Endodermal cell (in vitro differentiated cells): ENCODE measurements around the gene NHLRC3. TPM values are rescaled to one million over a fixed set of nuclear protein-coding genes. Genes with fewer than 3 reads are reported as not detected.

Experiments
- DNase-seq: peaks from one replicate; pipeline ENCODE4 v3.0.0-alpha.2; 2017
- H3K27ac ChIP-seq: 2 replicates; pipeline ENCODE4 v1.5.1; 2013; ENCODE audit warnings: mild to moderate bottlenecking, low read depth, low read length, moderate library complexity
- H3K27me3 ChIP-seq: 2 replicates; pipeline ENCODE4 v1.6.1; 2013; ENCODE audit warnings: mild to moderate bottlenecking, low read length, moderate library complexity; ENCODE audit not compliant: insufficient read depth, control insufficient read depth, poor library complexity, severe bottlenecking
- H3K36me3 ChIP-seq: 2 replicates; pipeline ENCODE4 v1.7.0; 2013; ENCODE audit warnings: mild to moderate bottlenecking, low read length, moderate library complexity; ENCODE audit not compliant: control insufficient read depth, insufficient read depth
- H3K4me1 ChIP-seq: one replicate; pipeline ENCODE4 v1.7.0; 2013; ENCODE audit warnings: low read length; ENCODE audit not compliant: control insufficient read depth, insufficient read depth
- H3K4me3 ChIP-seq: 2 replicates; pipeline ENCODE4 v1.5.1; 2013; ENCODE audit warnings: mild to moderate bottlenecking, low read length, moderate library complexity
- H3K9ac ChIP-seq: 2 replicates; pipeline ENCODE4 v1.6.1; 2013; ENCODE audit warnings: mild to moderate bottlenecking, low read length, moderate library complexity; ENCODE audit not compliant: poor library complexity, severe bottlenecking; ENCODE audit errors: extremely low read depth
- H3K9me3 ChIP-seq: 2 replicates; pipeline ENCODE4 v1.6.1; 2013; ENCODE audit warnings: mild to moderate bottlenecking, low read length, moderate library complexity; ENCODE audit not compliant: control insufficient read depth
- H3K27ac Mint-ChIP-seq: 2 replicates; pipeline ENCODE4 v1.8.0; 2020; ENCODE audit warnings: mixed read lengths
- H3K27me3 Mint-ChIP-seq: 2 replicates; pipeline ENCODE4 v1.8.0; 2021; ENCODE audit warnings: mild to moderate bottlenecking, mixed read lengths; ENCODE audit not compliant: insufficient read depth
- H3K36me3 Mint-ChIP-seq: 2 replicates; pipeline ENCODE4 v1.8.0; 2020; ENCODE audit warnings: low read depth, mixed read lengths
- H3K4me1 Mint-ChIP-seq: 2 replicates; pipeline ENCODE4 v1.8.0; 2020; ENCODE audit warnings: mixed read lengths
- H3K4me3 Mint-ChIP-seq: 2 replicates; pipeline ENCODE4 v1.8.0; 2020; ENCODE audit warnings: mild to moderate bottlenecking, moderate library complexity, mixed read lengths
- H3K9me3 Mint-ChIP-seq: 2 replicates; pipeline ENCODE4 v1.8.0; 2020; ENCODE audit warnings: mild to moderate bottlenecking, mixed read lengths
- WGBS, 2 experiments: methylation state at CpG; one replicate each; pipeline versions ENCODE4 v1.1.5 to v1.1.7; 2013; ENCODE audit warnings: missing lambda C conversion rate in 2 of 2, mixed read lengths in 1 of 2; ENCODE audit not compliant: insufficient coverage in 1 of 2, insufficient read length in 1 of 2; 5-methylcytosine and 5-hydroxymethylcytosine counted together
- total RNA-seq, 2 donors: library from RNA; stranded (reverse); fragmentation: NEBNext Ultra II Directional in 1 of 2; extraction: Animal tissue kit (Norgen Biotek cat#: 25700) in 1 of 2; gene quantifications; 2 replicates in 1 of 2; 3 replicates in 1 of 2; pipeline ENCODE4 v1.2.1, GENCODE V29; 2021
- TF ChIP-seq, protein P1 (sequence below): fragments of 200-600 bp; sonication (generic); conservative IDR thresholded peaks from 2 replicates; pipeline ENCODE4 v1.5.0; 2021; ENCODE audit warnings: antibody characterized with exemption, mild to moderate bottlenecking

Gene NHLRC3
- total RNA-seq, 2 donors from 2014 or later: 13.7 to 23.4 TPM

DNA sequence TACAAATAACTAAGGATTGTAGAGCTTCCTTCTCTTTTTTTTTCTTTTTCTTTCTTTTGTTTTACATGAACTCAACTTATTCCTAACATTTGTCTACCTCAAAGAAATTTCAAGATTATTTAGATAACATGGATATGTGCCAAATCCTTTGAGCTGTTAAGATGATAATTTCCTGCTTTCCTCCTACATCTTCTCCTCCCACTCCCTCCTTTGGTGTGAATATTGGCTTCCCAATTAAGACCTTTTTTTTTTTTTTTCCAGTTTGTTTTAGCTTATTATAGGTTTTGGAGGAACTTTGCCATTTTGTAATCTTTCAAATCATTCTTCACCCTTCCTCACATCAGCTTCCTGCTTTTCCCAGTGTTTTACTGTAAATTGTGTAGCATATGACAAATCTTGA, 10.6 kb downstream of the NHLRC3 start:
- Mint-ChIP-seq H3K4me1 (peaks cover 15% of the 10 kb centered on the region), H3K4me3 (no peak overlapping the region), H3K9me3 (no peaks in the 10 kb centered on the region), H3K36me3 (no peaks in the 10 kb centered on the region), H3K27me3 (no peaks in the 10 kb centered on the region), H3K27ac (no peak overlapping the region)
- Histone ChIP-seq H3K9ac (no peak overlapping the region), H3K36me3 (peaks cover 9% of the 10 kb centered on the region), H3K9me3 (no peaks in the 10 kb centered on the region), H3K4me1 (no peaks in the 10 kb centered on the region), H3K27ac (no peak overlapping the region), H3K27me3 (no peaks in the 10 kb centered on the region), H3K4me3 (no peak overlapping the region)
- TF ChIP-seq, protein P1, sequence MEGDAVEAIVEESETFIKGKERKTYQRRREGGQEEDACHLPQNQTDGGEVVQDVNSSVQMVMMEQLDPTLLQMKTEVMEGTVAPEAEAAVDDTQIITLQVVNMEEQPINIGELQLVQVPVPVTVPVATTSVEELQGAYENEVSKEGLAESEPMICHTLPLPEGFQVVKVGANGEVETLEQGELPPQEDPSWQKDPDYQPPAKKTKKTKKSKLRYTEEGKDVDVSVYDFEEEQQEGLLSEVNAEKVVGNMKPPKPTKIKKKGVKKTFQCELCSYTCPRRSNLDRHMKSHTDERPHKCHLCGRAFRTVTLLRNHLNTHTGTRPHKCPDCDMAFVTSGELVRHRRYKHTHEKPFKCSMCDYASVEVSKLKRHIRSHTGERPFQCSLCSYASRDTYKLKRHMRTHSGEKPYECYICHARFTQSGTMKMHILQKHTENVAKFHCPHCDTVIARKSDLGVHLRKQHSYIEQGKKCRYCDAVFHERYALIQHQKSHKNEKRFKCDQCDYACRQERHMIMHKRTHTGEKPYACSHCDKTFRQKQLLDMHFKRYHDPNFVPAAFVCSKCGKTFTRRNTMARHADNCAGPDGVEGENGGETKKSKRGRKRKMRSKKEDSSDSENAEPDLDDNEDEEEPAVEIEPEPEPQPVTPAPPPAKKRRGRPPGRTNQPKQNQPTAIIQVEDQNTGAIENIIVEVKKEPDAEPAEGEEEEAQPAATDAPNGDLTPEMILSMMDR: no peak
- no peak for DNase-seq

GRCh38 chr13:39049274-39049673, 11.0 kb downstream of the NHLRC3 start:
- no peaks in the 10 kb centered on the region for H3K9me3 Mint-ChIP-seq
- H3K27me3 Mint-ChIP-seq: no peaks in the 10 kb centered on the region
- WGBS, 2 experiments: 92 to 97% methylated on average over 2 to 3 of the region's 3 CpGs
- no peaks in the 10 kb centered on the region for H3K9me3 ChIP-seq
- TF ChIP-seq, protein P1: no peak
- H3K4me3 Mint-ChIP-seq: no peak overlapping the region
- H3K4me3 ChIP-seq: no peak overlapping the region
- no peaks in the 10 kb centered on the region for H3K27me3 ChIP-seq
- H3K36me3 ChIP-seq: peaks cover 5% of the 10 kb centered on the region
- H3K9ac ChIP-seq: no peak overlapping the region
- H3K27ac ChIP-seq: no peak overlapping the region
- no peaks in the 10 kb centered on the region for H3K36me3 Mint-ChIP-seq
- H3K27ac Mint-ChIP-seq: no peak overlapping the region
- DNase-seq: no peak
- H3K4me1 Mint-ChIP-seq: peaks cover 15% of the 10 kb centered on the region
- H3K4me1 ChIP-seq: no peaks in the 10 kb centered on the region

DNA sequence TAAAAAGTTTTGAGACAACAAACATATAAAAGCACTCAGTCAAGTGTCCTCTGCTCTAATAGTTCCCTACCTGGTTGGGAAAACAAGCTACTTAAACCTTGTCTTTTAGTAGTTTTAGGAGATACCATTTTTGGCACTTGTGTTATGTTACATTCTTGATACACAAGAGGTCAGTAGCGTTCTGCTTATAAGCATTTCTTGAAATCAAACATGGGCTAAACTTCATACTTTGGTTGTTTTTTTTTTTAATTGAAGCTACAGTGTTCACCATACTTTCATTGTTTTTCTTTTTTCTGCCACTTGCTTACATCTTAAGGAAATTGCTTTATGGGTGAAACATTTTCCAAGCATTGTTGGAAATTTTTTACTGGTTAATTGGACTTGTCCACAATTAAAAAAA, 12.9 kb downstream of the NHLRC3 start:
- Histone ChIP-seq H3K27ac (no peak overlapping the region), H3K27me3 (no peaks in the 10 kb centered on the region), H3K36me3 (peaks cover 3% of the 10 kb centered on the region), H3K4me1 (no peaks in the 10 kb centered on the region), H3K4me3 (no peak overlapping the region), H3K9ac (no peak overlapping the region), H3K9me3 (no peaks in the 10 kb centered on the region)
- H3K9me3 Mint-ChIP-seq: peaks cover 3% of the 10 kb centered on the region
- TF ChIP-seq, protein P1: peak; percentile 72
- H3K4me1 Mint-ChIP-seq: peaks cover 15% of the 10 kb centered on the region
- H3K27me3 Mint-ChIP-seq: no peaks in the 10 kb centered on the region
- WGBS, 2 experiments: 67% methylated on average over 1 of the region's 1 CpG
- no peak overlapping the region for H3K4me3 Mint-ChIP-seq
- H3K27ac Mint-ChIP-seq: peak overlapping the region; percentile 40
- H3K36me3 Mint-ChIP-seq: peaks cover 3% of the 10 kb centered on the region
- no peak for DNase-seq
